Measurements from ENCODE around the gene WRAP73. TPM values are rescaled to one million over a fixed set of nuclear protein-coding genes. Genes with fewer than 3 reads are reported as not detected.

The WRAP73 gene
- total and polyA plus RNA-seq, 2 experiments from 2014 or later: 22.6 to 43.3 TPM

DNA sequence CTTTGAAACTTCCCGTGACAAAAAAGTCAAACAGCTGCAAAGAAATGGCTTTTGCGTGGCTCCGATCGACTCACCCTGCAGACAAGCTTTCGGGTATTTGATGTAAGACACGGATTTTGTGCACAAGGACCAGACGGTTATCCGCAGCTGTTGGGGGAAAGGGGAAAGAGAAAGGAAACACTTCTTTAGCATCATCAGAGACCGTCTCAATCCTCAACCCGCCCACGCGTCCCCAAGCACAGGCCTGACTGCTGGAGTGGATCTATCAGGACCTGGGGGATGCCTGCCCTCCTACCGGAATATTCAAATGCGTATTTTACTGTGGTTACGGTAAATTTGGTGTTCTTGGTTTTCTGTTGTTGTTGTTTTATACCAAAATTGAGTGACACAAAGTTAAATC lies 11.2 kb downstream of the WRAP73 start:
- no peak overlapping the region for H3K4me3 ChIP-seq
- H3K79me2 ChIP-seq (replicated peaks; ENCODE audit: insufficient read depth): peaks cover 8% of the 10 kb centered on the region; the same call in 1 of the 2 replicates
- H3F3A ChIP-seq (replicated peaks; ENCODE audit: low read depth): no peaks in the 10 kb centered on the region; the same call in 1 of the 2 replicates
- H4K20me1 ChIP-seq (replicated peaks; ENCODE audit: insufficient read depth): no peaks in the 10 kb centered on the region
- DNase-seq (ENCODE audit: low spot score) (no peak), ATAC-seq (no peak)
- no peak overlapping the region for H3K27ac ChIP-seq (ENCODE audit: low read depth)
- no peaks in the 10 kb centered on the region for H3K27me3 ChIP-seq (ENCODE audit: insufficient read depth)
- Mint-ChIP-seq H3K9me3 (no peaks in the 10 kb centered on the region), H3K4me3 (no peak overlapping the region), H3K27ac (no peak overlapping the region), H3K27me3 (ENCODE audit: insufficient read depth, low read depth, poor library complexity) (no peaks in the 10 kb centered on the region), H3K4me1 (no peaks in the 10 kb centered on the region), H3K36me3 (ENCODE audit: low read depth) (peaks cover 26% of the 10 kb centered on the region)
- H3K9me2 ChIP-seq (ENCODE audit: insufficient read depth): no peaks in the 10 kb centered on the region
- H3K4me2 ChIP-seq: no peak overlapping the region
- no peak overlapping the region for H2AFZ ChIP-seq
- no peaks in the 10 kb centered on the region for H3K4me1 ChIP-seq (ENCODE audit: insufficient read depth)
- peaks cover 13% of the 10 kb centered on the region; the same call in 1 of the 2 replicates for H3K36me3 ChIP-seq (ENCODE audit: insufficient read depth)
- TF ChIP-seq, protein P1, sequence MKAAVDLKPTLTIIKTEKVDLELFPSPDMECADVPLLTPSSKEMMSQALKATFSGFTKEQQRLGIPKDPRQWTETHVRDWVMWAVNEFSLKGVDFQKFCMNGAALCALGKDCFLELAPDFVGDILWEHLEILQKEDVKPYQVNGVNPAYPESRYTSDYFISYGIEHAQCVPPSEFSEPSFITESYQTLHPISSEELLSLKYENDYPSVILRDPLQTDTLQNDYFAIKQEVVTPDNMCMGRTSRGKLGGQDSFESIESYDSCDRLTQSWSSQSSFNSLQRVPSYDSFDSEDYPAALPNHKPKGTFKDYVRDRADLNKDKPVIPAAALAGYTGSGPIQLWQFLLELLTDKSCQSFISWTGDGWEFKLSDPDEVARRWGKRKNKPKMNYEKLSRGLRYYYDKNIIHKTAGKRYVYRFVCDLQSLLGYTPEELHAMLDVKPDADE (IDR thresholded peaks at IDR 0.05): no peak
- TF ChIP-seq, protein P2, sequence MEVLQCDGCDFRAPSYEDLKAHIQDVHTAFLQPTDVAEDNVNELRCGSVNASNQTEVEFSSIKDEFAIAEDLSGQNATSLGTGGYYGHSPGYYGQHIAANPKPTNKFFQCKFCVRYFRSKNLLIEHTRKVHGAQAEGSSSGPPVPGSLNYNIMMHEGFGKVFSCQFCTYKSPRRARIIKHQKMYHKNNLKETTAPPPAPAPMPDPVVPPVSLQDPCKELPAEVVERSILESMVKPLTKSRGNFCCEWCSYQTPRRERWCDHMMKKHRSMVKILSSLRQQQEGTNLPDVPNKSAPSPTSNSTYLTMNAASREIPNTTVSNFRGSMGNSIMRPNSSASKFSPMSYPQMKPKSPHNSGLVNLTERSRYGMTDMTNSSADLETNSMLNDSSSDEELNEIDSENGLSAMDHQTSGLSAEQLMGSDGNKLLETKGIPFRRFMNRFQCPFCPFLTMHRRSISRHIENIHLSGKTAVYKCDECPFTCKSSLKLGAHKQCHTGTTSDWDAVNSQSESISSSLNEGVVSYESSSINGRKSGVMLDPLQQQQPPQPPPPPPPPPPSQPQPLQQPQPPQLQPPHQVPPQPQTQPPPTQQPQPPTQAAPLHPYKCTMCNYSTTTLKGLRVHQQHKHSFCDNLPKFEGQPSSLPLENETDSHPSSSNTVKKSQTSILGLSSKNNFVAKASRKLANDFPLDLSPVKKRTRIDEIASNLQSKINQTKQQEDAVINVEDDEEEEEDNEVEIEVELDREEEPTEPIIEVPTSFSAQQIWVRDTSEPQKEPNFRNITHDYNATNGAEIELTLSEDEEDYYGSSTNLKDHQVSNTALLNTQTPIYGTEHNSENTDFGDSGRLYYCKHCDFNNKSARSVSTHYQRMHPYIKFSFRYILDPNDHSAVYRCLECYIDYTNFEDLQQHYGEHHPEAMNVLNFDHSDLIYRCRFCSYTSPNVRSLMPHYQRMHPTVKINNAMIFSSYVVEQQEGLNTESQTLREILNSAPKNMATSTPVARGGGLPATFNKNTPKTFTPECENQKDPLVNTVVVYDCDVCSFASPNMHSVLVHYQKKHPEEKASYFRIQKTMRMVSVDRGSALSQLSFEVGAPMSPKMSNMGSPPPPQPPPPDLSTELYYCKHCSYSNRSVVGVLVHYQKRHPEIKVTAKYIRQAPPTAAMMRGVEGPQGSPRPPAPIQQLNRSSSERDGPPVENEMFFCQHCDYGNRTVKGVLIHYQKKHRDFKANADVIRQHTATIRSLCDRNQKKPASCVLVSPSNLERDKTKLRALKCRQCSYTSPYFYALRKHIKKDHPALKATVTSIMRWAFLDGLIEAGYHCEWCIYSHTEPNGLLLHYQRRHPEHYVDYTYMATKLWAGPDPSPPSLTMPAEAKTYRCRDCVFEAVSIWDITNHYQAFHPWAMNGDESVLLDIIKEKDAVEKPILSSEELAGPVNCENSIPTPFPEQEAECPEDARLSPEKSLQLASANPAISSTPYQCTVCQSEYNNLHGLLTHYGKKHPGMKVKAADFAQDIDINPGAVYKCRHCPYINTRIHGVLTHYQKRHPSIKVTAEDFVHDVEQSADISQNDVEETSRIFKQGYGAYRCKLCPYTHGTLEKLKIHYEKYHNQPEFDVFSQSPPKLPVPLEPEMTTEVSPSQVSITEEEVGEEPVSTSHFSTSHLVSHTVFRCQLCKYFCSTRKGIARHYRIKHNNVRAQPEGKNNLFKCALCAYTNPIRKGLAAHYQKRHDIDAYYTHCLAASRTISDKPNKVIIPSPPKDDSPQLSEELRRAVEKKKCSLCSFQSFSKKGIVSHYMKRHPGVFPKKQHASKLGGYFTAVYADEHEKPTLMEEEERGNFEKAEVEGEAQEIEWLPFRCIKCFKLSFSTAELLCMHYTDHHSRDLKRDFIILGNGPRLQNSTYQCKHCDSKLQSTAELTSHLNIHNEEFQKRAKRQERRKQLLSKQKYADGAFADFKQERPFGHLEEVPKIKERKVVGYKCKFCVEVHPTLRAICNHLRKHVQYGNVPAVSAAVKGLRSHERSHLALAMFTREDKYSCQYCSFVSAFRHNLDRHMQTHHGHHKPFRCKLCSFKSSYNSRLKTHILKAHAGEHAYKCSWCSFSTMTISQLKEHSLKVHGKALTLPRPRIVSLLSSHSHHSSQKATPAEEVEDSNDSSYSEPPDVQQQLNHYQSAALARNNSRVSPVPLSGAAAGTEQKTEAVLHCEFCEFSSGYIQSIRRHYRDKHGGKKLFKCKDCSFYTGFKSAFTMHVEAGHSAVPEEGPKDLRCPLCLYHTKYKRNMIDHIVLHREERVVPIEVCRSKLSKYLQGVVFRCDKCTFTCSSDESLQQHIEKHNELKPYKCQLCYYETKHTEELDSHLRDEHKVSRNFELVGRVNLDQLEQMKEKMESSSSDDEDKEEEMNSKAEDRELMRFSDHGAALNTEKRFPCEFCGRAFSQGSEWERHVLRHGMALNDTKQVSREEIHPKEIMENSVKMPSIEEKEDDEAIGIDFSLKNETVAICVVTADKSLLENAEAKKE (CRISPR knock-in tag; IDR thresholded peaks at IDR 0.05): no peak
- no peak for TF ChIP-seq ZNF114 (CRISPR knock-in tag; IDR thresholded peaks at IDR 0.05)
- TF ChIP-seq, protein P3, sequence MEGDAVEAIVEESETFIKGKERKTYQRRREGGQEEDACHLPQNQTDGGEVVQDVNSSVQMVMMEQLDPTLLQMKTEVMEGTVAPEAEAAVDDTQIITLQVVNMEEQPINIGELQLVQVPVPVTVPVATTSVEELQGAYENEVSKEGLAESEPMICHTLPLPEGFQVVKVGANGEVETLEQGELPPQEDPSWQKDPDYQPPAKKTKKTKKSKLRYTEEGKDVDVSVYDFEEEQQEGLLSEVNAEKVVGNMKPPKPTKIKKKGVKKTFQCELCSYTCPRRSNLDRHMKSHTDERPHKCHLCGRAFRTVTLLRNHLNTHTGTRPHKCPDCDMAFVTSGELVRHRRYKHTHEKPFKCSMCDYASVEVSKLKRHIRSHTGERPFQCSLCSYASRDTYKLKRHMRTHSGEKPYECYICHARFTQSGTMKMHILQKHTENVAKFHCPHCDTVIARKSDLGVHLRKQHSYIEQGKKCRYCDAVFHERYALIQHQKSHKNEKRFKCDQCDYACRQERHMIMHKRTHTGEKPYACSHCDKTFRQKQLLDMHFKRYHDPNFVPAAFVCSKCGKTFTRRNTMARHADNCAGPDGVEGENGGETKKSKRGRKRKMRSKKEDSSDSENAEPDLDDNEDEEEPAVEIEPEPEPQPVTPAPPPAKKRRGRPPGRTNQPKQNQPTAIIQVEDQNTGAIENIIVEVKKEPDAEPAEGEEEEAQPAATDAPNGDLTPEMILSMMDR (conservative IDR thresholded peaks at IDR 0.05; ENCODE audit: low read depth in 2 of 2): no peak
- TF ChIP-seq CREB1 (CRISPR knock-in tag; IDR thresholded peaks at IDR 0.05; ENCODE audit: low read depth): no peak
- TF ChIP-seq EZH2phosphoT487 (IDR thresholded peaks at IDR 0.05; ENCODE audit: unreplicated experiment): no peak
- no peak for TF ChIP-seq NANOG (IDR thresholded peaks at IDR 0.05; ENCODE audit: borderline replicate concordance)
- no peak for TF ChIP-seq JUNB (IDR thresholded peaks at IDR 0.05; ENCODE audit: unreplicated experiment)
- TF ChIP-seq STAT1 (IDR thresholded peaks at IDR 0.05; ENCODE audit: unreplicated experiment): no peak
- no peak for TF ChIP-seq EZH2 (IDR thresholded peaks at IDR 0.05; ENCODE audit: low read depth, unreplicated experiment)
- TF ChIP-seq POLR2AphosphoS5 (IDR thresholded peaks at IDR 0.05; ENCODE audit: low read depth): no peak
- TF ChIP-seq ZNF331 (CRISPR knock-in tag; IDR thresholded peaks at IDR 0.05; ENCODE audit: low read depth): no peak
- TF ChIP-seq, protein P4, sequence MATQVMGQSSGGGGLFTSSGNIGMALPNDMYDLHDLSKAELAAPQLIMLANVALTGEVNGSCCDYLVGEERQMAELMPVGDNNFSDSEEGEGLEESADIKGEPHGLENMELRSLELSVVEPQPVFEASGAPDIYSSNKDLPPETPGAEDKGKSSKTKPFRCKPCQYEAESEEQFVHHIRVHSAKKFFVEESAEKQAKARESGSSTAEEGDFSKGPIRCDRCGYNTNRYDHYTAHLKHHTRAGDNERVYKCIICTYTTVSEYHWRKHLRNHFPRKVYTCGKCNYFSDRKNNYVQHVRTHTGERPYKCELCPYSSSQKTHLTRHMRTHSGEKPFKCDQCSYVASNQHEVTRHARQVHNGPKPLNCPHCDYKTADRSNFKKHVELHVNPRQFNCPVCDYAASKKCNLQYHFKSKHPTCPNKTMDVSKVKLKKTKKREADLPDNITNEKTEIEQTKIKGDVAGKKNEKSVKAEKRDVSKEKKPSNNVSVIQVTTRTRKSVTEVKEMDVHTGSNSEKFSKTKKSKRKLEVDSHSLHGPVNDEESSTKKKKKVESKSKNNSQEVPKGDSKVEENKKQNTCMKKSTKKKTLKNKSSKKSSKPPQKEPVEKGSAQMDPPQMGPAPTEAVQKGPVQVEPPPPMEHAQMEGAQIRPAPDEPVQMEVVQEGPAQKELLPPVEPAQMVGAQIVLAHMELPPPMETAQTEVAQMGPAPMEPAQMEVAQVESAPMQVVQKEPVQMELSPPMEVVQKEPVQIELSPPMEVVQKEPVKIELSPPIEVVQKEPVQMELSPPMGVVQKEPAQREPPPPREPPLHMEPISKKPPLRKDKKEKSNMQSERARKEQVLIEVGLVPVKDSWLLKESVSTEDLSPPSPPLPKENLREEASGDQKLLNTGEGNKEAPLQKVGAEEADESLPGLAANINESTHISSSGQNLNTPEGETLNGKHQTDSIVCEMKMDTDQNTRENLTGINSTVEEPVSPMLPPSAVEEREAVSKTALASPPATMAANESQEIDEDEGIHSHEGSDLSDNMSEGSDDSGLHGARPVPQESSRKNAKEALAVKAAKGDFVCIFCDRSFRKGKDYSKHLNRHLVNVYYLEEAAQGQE (IDR thresholded peaks at IDR 0.05; ENCODE audit: unreplicated experiment): no peak

Data from GM23338 (cell line).